GM12875 (cell line): ENCODE measurements around the gene TMTC2.

Experiments
- H3K4me3 ChIP-seq: one replicate; pipeline ENCODE4 v1.5.1; 2011; ENCODE audit warnings: low read depth, low read length, control low read depth
- TF ChIP-seq, protein P1 (sequence below): IDR thresholded peaks from 2 replicates; pipeline ENCODE4 v1.5.1; 2011; ENCODE audit warnings: low read depth, mild to moderate bottlenecking, control low read depth, inconsistent platforms, low read length, moderate library complexity, borderline replicate concordance; ENCODE audit not compliant: insufficient read depth

TMTC2 gene

DNA sequence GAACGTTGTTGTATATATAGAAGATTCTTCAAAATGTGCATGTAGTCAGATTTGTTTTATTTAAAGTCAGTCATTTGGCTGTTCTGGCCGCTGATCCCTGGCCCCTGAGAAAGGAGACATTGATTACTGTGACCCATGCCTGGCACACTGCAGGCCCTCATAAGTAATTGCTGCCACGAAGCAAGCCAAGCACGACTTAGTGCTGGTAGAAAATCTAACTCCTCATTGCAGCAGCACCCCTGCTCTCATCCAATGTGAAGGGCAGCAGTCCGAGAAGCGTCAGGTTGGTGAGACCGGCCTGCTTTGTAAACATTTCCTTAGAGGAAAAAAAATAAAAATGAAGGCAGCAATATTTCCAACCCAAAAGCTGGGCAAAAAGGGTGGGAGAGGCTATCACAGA lies 22.8 kb upstream of the TMTC2 start:
- H3K4me3 ChIP-seq = no peak overlapping the region
- TF ChIP-seq, protein P1, sequence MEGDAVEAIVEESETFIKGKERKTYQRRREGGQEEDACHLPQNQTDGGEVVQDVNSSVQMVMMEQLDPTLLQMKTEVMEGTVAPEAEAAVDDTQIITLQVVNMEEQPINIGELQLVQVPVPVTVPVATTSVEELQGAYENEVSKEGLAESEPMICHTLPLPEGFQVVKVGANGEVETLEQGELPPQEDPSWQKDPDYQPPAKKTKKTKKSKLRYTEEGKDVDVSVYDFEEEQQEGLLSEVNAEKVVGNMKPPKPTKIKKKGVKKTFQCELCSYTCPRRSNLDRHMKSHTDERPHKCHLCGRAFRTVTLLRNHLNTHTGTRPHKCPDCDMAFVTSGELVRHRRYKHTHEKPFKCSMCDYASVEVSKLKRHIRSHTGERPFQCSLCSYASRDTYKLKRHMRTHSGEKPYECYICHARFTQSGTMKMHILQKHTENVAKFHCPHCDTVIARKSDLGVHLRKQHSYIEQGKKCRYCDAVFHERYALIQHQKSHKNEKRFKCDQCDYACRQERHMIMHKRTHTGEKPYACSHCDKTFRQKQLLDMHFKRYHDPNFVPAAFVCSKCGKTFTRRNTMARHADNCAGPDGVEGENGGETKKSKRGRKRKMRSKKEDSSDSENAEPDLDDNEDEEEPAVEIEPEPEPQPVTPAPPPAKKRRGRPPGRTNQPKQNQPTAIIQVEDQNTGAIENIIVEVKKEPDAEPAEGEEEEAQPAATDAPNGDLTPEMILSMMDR = no peak

DNA sequence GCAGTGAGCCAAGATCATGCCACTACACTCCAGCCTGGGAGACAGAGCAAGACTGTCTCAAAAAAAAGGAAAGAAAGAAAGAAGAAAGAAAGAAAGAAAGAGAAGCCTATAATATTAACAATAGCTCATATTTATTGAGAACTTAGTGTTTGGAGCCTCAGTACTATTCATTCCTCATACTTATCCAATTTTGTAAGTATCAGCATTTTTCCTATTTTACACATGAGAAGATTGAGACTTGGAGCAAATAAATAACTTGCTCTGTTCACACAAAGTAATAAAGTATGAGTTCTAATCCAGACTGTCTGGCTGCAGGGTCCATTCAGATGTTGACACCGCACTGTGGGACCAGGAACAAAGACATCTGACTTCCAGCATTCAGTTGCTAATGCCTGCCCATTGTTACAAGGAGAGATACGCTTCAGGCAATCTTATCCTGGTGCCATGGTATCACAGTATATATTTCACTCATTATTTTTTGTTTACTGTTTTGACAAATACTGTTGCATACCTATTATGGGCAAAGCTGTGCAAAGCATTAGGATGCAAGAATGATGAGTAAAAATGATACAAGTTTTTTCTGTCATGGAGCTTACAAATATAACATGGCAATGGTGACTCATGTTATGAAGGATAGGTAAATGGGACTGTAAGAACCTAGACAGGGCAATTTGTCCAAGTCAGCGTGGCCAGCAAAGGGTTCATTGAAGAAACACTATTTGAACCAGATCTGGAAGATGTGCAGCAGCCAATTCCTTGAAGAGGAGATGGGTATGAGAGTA lies 21.4 kb upstream of the TMTC2 start:
- TF ChIP-seq, protein P1 = no peak
- H3K4me3 ChIP-seq = no peak overlapping the region

DNA sequence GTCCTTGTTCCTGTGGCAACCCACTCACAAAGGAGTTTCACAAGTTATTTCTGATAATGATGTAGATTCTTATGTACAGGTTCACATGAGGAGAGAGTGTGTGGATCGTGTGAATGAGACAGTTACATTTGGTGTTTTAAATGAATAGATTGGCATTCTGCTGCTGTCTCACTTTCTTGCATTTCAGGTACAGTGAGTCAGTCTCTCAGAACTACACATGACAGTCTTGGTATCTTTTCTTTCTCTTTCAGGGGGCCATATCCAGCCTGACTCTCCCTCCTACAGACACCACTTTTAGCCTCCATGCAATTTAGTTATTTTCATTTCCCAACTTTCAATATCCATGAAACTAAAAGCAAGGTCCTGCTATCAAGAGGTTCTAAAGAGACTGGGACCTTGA lies 19.9 kb upstream of the TMTC2 start:
- no peak overlapping the region for H3K4me3 ChIP-seq
- TF ChIP-seq, protein P1 = no peak

DNA sequence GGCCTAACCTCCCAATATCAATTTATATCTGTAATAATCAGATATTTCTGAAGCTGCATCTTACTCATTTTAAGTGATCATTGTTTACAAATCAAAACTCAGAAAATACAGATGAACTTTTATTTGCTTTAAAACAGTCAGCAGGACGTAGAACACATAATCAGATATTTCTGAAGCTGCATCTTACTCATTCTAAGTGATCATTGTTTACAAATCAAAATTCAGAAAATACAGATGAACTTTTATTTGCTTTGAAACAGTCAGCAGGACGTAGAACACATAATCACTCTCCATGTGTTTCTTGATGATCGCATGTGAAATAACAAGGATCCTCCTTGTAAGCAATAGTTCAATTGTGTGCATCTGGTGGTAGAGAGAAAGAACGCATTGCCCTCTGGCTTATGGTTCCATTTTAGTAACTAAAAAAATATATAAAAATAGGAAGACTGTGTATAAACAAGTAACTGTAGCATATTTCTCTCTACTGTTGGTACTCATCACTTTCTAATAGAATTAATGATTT lies 15.0 kb upstream of the TMTC2 start:
- H3K4me3 ChIP-seq = no peak overlapping the region
- TF ChIP-seq, protein P1 = no peak

DNA sequence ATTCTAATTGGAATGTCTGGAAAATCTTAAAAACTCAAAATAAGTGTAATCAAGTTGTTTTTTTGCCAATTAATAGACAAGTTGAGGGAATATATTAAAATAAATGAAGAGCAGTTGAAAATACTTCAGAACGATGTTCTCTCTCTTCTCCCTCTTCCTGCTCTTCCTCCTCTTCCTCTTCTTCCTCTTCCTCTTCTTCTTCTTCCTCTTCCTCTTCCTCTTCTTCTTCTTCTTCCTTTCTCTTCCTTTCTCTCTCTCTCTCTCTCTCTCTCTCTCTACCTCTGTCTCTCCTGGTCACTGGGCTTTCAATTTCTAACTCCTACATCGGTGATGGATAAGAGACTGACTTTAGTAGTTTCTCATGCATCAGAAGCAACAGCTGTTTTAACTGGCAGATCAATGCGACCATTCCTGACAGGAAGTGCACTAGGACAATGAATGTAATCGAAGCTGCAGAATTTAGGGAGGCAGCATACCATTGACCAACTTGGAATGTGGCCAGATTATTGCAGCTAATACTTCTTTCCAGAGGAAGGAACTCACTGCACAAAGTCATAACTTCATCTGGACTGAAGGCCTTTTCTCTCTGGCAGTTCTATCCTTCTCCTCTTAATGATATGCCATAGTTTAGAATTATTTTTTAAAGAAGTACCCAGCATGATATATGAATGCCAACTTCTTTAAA lies 13.8 kb upstream of the TMTC2 start:
- no peak overlapping the region for H3K4me3 ChIP-seq
- TF ChIP-seq, protein P1 = no peak

DNA sequence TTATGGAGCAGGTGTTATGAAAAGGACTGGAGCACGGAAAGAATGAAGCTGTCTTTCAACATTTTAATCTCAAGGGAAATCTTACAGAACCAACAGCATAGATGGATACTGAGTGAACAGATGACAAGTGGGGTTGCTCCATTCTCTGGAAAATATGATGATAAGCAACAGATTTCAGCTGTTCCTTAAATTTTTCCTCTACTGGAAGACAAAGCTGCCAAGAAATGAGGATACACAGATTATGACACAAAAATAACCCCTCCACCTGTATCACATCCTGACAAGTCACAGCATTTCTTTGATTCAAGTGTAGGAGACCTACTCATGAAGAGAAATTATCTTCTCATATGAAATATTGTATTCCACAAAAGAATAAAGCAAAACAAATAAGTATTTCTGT lies 13.0 kb upstream of the TMTC2 start:
- no peak overlapping the region for H3K4me3 ChIP-seq
- TF ChIP-seq, protein P1 = no peak
